Measurements from ENCODE around the gene TMEM131L. TPM values are rescaled to one million over a fixed set of nuclear protein-coding genes. Genes with fewer than 3 reads are reported as not detected.
"Not testable (repeated sequence)": the region's sequence is repeated elsewhere in the genome, so short reads cannot be mapped to it uniquely, and the experiment has no call there.

TMEM131L gene
- polyA plus RNA-seq, 3 donors, result 11.2 to 58.3 (median 26.0) TPM

DNA sequence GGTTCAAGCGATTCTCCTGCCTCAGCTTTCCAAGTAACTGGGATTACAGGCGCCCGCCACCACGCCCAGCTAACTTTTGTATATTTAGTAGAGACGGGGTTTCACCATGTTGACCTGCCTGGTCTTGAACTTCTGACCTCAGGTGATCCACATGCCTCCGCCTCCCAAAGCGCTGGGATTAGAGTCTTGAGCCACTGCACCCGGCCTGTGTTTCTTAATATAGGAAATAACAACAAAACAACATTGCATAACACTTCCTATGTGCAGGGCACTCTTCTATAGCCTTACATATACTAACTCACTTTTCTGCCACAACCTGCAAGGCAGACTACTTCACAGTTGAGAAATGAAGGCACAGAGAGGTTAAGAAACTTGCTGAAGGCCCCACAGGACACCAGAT is 12.8 kb upstream of the TMEM131L start:
- DNase-seq, result peak in 2 of 3 donors; percentile 65 to 72
- Mint-ChIP-seq H3K4me1 (peaks cover 54% of the 10 kb centered on the region), H3K27me3 (ENCODE audit: low read depth in 3 of 3) (peaks cover 0 to 3% (median 2%) of the 10 kb centered on the region in 3 donors), H3K9me3 (peaks cover 0 to 2% (median 0%) of the 10 kb centered on the region in 7 donors), H3K4me3 (peak overlapping the region in 1 of 2 donors; percentile 46), H3K27ac (peak overlapping the region; percentile 48 to 94 (median 78)), H3K36me3 (no peaks in the 10 kb centered on the region)
- Histone ChIP-seq H3K36me3 (replicated peaks in 1 of 2; ENCODE audit: control insufficient read depth in 1 of 2, insufficient read depth in 2 of 2, low read length in 2 of 2) (no peaks in the 10 kb centered on the region), H3K4me2 (replicated peaks; ENCODE audit: extremely low read depth, low read length, poor library complexity, severe bottlenecking) (peak overlapping the region; percentile 47), H3K27me3 (ENCODE audit: control insufficient read depth in 2 of 2, insufficient read depth in 2 of 2, low read length in 2 of 2) (no peaks in the 10 kb centered on the region), H3K79me2 (ENCODE audit: insufficient read depth, low read length) (no peaks in the 10 kb centered on the region), H3K27ac (ENCODE audit: low read depth in 1 of 2, low read length in 2 of 2) (peak overlapping the region in 1 of 2 donors; percentile 60), H3K4me1 (ENCODE audit: control insufficient read depth in 1 of 2, insufficient read depth in 2 of 2, low read length in 2 of 2) (peaks cover 51 to 61% of the 10 kb centered on the region in 2 donors), H3K4me3 (replicated peaks in 1 of 3; ENCODE audit: low read depth in 2 of 3, low read length in 3 of 3) (no peak overlapping the region), H4K20me1 (ENCODE audit: insufficient read depth, low read length) (no peaks in the 10 kb centered on the region), H3K9ac (ENCODE audit: insufficient read depth, low read length, poor library complexity, severe bottlenecking) (no peak overlapping the region), H2AFZ (ENCODE audit: insufficient read depth, low read depth, low read length, poor library complexity, severe bottlenecking) (no peak overlapping the region), H3K9me3 (replicated peaks in 1 of 2; ENCODE audit: control insufficient read depth in 1 of 2, insufficient read depth in 1 of 2, low read length in 2 of 2) (no peaks in the 10 kb centered on the region)
- 18% methylated on average over 2 of the region's 8 CpGs for WGBS (ENCODE audit: insufficient coverage)
- no peak for TF ChIP-seq CTCF (IDR thresholded peaks at IDR 0.05)
- intact Hi-C loops (cut with micrococcal nuclease), result no loop called here

DNA sequence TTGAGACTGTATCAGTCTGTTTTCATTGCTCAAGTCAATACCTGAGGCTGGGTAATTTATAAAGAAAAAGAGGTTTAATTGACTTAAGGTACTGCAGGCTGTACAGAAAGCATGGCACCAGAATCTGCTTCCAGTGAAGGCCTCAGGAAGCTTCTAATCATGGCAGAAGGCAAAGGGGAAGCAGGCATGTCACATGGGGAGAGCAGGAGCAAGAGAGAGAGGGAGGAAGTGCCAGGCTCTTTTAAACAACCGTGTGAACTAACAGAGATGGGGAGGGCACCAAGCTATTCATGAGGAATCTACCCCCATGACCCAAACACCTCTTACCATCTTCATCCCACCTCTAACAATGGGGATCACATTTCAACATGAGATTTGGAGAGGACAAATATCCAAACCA is 7.2 kb upstream of the TMEM131L start:
- no CpG with 5 or more reads among the region's 1 CpG for WGBS (ENCODE audit: insufficient coverage)
- no peak overlapping the region for H3K9ac ChIP-seq (ENCODE audit: insufficient read depth, low read length, poor library complexity, severe bottlenecking)
- no peaks in the 10 kb centered on the region for H3K36me3 ChIP-seq (replicated peaks in 1 of 2; ENCODE audit: control insufficient read depth in 1 of 2, insufficient read depth in 2 of 2, low read length in 2 of 2)
- H3K36me3 Mint-ChIP-seq, result no peaks in the 10 kb centered on the region
- peaks cover 14 to 16% of the 10 kb centered on the region in 2 donors for H3K4me1 ChIP-seq (ENCODE audit: control insufficient read depth in 1 of 2, insufficient read depth in 2 of 2, low read length in 2 of 2)
- peaks cover 1 to 5% (median 3%) of the 10 kb centered on the region in 3 donors for H3K27me3 Mint-ChIP-seq (ENCODE audit: low read depth in 3 of 3)
- H3K9me3 ChIP-seq (replicated peaks in 1 of 2; ENCODE audit: control insufficient read depth in 1 of 2, insufficient read depth in 1 of 2, low read length in 2 of 2), result no peaks in the 10 kb centered on the region
- no peaks in the 10 kb centered on the region for H3K79me2 ChIP-seq (ENCODE audit: insufficient read depth, low read length)
- H4K20me1 ChIP-seq (ENCODE audit: insufficient read depth, low read length), result no peaks in the 10 kb centered on the region
- H3K9me3 Mint-ChIP-seq, result peaks cover 0 to 2% (median 2%) of the 10 kb centered on the region in 7 donors
- intact Hi-C loops (cut with micrococcal nuclease), result no loop called here
- peak in 1 of 3 donors; percentile 52 for DNase-seq
- peaks cover 16% of the 10 kb centered on the region for H3K4me1 Mint-ChIP-seq
- no peak overlapping the region for H3K4me2 ChIP-seq (replicated peaks; ENCODE audit: extremely low read depth, low read length, poor library complexity, severe bottlenecking)
- H3K27ac Mint-ChIP-seq, result peak overlapping the region in 2 of 7 donors; percentile 27 to 47
- H3K27me3 ChIP-seq (ENCODE audit: control insufficient read depth in 2 of 2, insufficient read depth in 2 of 2, low read length in 2 of 2), result no peaks in the 10 kb centered on the region
- no peak overlapping the region for H3K4me3 ChIP-seq (replicated peaks in 1 of 3; ENCODE audit: low read depth in 2 of 3, low read length in 3 of 3)
- H3K4me3 Mint-ChIP-seq, result no peak overlapping the region
- H2AFZ ChIP-seq (ENCODE audit: insufficient read depth, low read depth, low read length, poor library complexity, severe bottlenecking), result no peak overlapping the region
- H3K27ac ChIP-seq (ENCODE audit: low read depth in 1 of 2, low read length in 2 of 2), result no peak overlapping the region
- no peak for TF ChIP-seq CTCF (IDR thresholded peaks at IDR 0.05)

GRCh38 chr4:153461549-153461948 is 4.6 kb upstream of the TMEM131L start:
- H3K9ac ChIP-seq (ENCODE audit: insufficient read depth, low read length, poor library complexity, severe bottlenecking); H3K36me3 ChIP-seq (replicated peaks in 1 of 2; ENCODE audit: control insufficient read depth in 1 of 2, insufficient read depth in 2 of 2, low read length in 2 of 2); H3K27me3 Mint-ChIP-seq (ENCODE audit: low read depth in 3 of 3); H3K27ac Mint-ChIP-seq; H3K27ac ChIP-seq (ENCODE audit: low read depth in 1 of 2, low read length in 2 of 2); DNase-seq; intact Hi-C loops (cut with micrococcal nuclease); H3K4me2 ChIP-seq (replicated peaks; ENCODE audit: extremely low read depth, low read length, poor library complexity, severe bottlenecking); H4K20me1 ChIP-seq (ENCODE audit: insufficient read depth, low read length); H3K4me3 Mint-ChIP-seq; H3K79me2 ChIP-seq (ENCODE audit: insufficient read depth, low read length); H3K9me3 Mint-ChIP-seq; H3K4me3 ChIP-seq (replicated peaks in 1 of 3; ENCODE audit: low read depth in 2 of 3, low read length in 3 of 3); H3K36me3 Mint-ChIP-seq; H3K9me3 ChIP-seq (replicated peaks in 1 of 2; ENCODE audit: control insufficient read depth in 1 of 2, insufficient read depth in 1 of 2, low read length in 2 of 2); H2AFZ ChIP-seq (ENCODE audit: insufficient read depth, low read depth, low read length, poor library complexity, severe bottlenecking); H3K27me3 ChIP-seq (ENCODE audit: control insufficient read depth in 2 of 2, insufficient read depth in 2 of 2, low read length in 2 of 2): not testable (repeated sequence)
- H3K4me1 ChIP-seq (ENCODE audit: control insufficient read depth in 1 of 2, insufficient read depth in 2 of 2, low read length in 2 of 2), result peaks cover 22 to 23% of the 10 kb centered on the region in 2 donors
- no CpG with 5 or more reads among the region's 4 CpGs for WGBS (ENCODE audit: insufficient coverage)
- peaks cover 26% of the 10 kb centered on the region for H3K4me1 Mint-ChIP-seq

Measured in CD14-positive monocyte (primary cell).